ENCODE data around the gene SLC38A10.

DNA sequence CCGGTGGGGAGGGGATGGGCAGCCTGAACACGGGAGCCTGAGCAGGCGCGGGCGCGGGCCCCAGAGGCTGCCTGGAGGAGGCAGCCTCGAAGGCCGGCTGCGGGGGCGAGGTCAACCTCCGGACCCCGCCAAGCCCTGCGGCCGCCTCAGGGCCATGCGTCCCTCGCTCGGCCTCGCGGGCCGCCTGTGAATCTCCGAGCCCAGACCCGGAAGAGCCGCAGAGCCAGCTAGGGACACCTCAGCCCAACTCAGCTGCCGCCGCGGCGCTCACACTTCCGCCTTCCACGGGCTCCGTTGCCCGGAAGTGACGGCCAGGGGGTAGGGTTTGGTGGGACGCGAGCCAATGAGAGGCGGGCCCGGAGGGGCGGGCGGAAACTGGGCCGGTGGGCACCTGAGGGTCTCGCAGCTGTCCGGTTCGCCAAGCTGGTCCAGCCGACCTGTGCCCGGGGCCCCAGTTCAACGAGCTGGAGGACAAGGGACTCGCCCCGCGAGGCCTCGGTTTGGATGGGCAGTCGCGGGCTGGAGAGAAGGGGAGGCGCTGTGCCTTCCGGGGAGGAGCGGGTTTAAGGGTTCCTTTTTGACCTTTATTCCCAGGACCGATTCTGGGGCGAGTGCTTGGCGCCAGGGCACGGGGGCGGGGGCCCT is at the start of gene SLC38A10:
- TF ChIP-seq, protein P1, sequence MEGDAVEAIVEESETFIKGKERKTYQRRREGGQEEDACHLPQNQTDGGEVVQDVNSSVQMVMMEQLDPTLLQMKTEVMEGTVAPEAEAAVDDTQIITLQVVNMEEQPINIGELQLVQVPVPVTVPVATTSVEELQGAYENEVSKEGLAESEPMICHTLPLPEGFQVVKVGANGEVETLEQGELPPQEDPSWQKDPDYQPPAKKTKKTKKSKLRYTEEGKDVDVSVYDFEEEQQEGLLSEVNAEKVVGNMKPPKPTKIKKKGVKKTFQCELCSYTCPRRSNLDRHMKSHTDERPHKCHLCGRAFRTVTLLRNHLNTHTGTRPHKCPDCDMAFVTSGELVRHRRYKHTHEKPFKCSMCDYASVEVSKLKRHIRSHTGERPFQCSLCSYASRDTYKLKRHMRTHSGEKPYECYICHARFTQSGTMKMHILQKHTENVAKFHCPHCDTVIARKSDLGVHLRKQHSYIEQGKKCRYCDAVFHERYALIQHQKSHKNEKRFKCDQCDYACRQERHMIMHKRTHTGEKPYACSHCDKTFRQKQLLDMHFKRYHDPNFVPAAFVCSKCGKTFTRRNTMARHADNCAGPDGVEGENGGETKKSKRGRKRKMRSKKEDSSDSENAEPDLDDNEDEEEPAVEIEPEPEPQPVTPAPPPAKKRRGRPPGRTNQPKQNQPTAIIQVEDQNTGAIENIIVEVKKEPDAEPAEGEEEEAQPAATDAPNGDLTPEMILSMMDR (IDR thresholded peaks at IDR 0.05): peak in 2 of 6 experiments; percentile 4 to 8
- TF ChIP-seq POLR2A (IDR thresholded peaks at IDR 0.05): peak; percentile 94 to 98
